Omental fat pad (tissue), 4 donors: Measurements from ENCODE around the gene TGFBR3. TPM values are rescaled to one million over a fixed set of nuclear protein-coding genes. Genes with fewer than 3 reads are reported as not detected.

ENCODE experiments used
- ATAC-seq: fragments of 150-250 bp; one replicate; pipeline ENCODE4 v1.9.1; 2016; ENCODE audit warnings: mild to moderate bottlenecking, moderate library complexity; ENCODE audit not compliant: low FRiP score
- DNase-seq: peaks from one replicate; pipeline ENCODE4 v3.0.0-alpha.2; 2019; ENCODE audit warnings: low spot score
- total RNA-seq, 4 donors: library from RNA; depleted of rRNA; stranded (reverse); fragments of >200 nt; gene quantifications; one replicate each; pipeline ENCODE4 v1.1.0, GENCODE V29; 2016
- TF ChIP-seq, protein P1 (sequence below), 3 donors: fragments of 450-650 bp; IDR thresholded peaks; one replicate each; pipeline ENCODE4 v1.5.1; 2016 to 2017; ENCODE audit warnings: antibody characterized with exemption in 3 of 3, mild to moderate bottlenecking in 3 of 3, moderate library complexity in 2 of 3

TGFBR3 gene
- total RNA-seq, 4 donors from 2014 or later = 104 to 267 (median 196) TPM

GRCh38 chr1:91803123-91803522 is 82.8 kb downstream of the TGFBR3 start:
- TF ChIP-seq, protein P1, sequence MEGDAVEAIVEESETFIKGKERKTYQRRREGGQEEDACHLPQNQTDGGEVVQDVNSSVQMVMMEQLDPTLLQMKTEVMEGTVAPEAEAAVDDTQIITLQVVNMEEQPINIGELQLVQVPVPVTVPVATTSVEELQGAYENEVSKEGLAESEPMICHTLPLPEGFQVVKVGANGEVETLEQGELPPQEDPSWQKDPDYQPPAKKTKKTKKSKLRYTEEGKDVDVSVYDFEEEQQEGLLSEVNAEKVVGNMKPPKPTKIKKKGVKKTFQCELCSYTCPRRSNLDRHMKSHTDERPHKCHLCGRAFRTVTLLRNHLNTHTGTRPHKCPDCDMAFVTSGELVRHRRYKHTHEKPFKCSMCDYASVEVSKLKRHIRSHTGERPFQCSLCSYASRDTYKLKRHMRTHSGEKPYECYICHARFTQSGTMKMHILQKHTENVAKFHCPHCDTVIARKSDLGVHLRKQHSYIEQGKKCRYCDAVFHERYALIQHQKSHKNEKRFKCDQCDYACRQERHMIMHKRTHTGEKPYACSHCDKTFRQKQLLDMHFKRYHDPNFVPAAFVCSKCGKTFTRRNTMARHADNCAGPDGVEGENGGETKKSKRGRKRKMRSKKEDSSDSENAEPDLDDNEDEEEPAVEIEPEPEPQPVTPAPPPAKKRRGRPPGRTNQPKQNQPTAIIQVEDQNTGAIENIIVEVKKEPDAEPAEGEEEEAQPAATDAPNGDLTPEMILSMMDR (IDR thresholded peaks at IDR 0.05) = no peak
- ATAC-seq (no peak), DNase-seq (no peak)

GRCh38 chr1:91801496-91802115 is 84.3 kb downstream of the TGFBR3 start:
- ATAC-seq (no peak), DNase-seq (no peak)
- TF ChIP-seq, protein P1 (IDR thresholded peaks at IDR 0.05) = no peak

DNA sequence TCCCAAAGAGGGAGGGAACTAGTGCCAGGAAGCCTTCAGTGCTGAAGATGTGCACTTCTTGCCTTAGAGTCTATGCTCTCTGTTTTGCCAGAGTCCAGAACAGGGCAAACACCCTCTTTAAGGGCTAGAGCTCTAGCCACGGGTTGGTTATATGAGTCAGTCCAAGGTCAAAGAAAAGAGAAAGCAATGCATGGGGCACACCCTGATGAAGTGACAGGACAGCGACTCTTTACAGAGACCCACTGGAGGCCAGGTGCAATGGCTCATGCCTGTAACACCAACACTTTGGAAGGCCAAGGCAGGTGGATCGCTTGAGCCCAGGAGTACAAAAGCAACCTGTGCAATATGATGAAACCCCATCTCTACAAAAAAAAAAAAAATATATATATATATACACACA is 86.1 kb downstream of the TGFBR3 start:
- DNase-seq (no peak), ATAC-seq (no peak)
- TF ChIP-seq, protein P1 (IDR thresholded peaks at IDR 0.05) = no peak

DNA sequence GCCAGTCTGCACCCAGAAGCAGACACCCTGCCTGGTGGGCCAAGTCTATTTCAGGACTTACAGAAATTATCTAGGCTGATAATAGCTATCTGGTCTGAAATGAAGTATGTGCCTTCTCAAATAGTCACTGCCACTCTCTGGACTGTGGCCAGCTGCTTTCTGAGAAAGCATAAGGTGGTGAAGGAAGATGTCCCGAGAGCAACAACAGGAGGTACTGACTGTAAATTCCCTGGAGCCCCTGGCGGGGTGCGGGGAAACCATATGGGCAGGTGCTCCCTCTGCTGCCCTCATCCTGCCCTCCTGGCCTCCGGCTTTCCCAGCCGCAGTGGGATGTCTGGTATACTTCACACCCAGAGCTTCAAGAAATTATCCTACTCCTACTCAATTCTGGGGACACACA is 86.8 kb downstream of the TGFBR3 start:
- ATAC-seq (no peak), DNase-seq (no peak)
- TF ChIP-seq, protein P1 (IDR thresholded peaks at IDR 0.05) = no peak

DNA sequence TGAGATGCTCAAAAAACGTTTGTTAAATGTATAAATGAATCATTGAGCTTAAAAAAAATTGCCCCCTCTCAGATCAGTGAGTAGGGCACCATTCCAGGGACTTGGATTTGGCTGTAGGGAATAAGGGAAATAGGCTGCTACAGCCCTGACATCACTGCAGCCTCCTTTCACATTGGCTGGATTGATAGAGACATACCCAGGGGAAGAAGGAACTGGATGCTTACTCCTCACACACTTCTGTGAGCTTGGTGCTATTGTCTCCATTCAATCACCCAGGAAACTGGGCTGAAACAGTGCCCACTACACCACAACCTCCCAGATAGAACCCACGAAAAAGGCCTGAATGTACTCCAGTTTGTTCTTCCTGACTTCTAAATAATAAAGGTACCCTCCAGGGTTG is 87.2 kb downstream of the TGFBR3 start:
- TF ChIP-seq, protein P1 (IDR thresholded peaks at IDR 0.05) = no peak
- DNase-seq = no peak
- no peak for ATAC-seq

DNA sequence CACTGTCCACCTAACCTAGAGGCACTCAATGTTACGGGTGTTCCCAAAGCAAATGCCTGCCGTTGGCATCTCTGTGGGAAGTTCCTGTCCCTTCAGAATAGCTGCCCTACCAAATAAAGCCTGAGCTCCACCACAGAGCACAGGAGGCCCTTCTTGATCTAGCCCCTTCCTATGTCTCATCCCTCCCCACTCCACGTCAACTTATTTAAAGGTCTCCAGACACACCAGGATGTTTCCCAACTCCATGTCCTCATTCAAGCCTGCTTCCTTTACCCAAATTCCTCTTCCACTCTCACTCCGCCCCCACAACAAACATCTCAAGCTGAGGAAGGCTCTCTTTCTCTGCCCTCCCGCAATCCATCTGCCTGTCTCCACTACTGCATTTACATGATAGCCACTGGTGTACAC is 87.7 kb downstream of the TGFBR3 start:
- TF ChIP-seq, protein P1 (IDR thresholded peaks at IDR 0.05) = no peak
- no peak for ATAC-seq

DNA sequence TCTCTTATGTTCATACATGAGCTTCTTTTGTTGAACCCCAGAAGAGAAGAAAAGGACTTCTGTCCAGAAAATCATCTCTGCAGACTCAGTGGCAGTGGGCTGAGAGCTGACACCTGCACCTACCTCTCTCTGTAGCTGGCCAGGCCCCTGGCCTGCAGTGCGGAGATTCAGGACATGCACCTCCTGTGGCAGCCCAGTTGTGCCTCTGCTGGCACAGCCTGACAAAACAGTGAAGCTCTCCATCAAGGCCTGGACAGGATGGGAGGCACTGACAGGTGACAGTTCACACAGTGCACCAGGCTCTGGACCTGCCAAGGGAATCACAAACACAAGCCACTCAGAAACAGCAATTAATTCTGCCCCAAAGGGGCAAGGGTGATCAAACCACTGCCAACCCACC is 88.8 kb downstream of the TGFBR3 start:
- no peak for DNase-seq
- TF ChIP-seq, protein P1 (IDR thresholded peaks at IDR 0.05) = no peak
- no peak for ATAC-seq

More for the DNA sequence above, 87.7 kb downstream of the TGFBR3 start:
- DNase-seq = no peak
